ENCODE results near the gene TSPYL4. TPM values are rescaled to one million over a fixed set of nuclear protein-coding genes. Genes with fewer than 3 reads are reported as not detected.

The TSPYL4 gene
- total and polyA plus RNA-seq, 12 donors: 14.6 to 58.4 (median 32.5) TPM

GRCh38 chr6:116248577-116248976, 5.3 kb downstream of the TSPYL4 start:
- intact Hi-C loops (cut with DNase I): no loop called here
- no peaks in the 10 kb centered on the region for H3K27me3 ChIP-seq
- H3K27ac ChIP-seq: peak overlapping the region in 2 of 5 donors; percentile 31 to 43
- H3K4me3 ChIP-seq: no peak overlapping the region
- no peaks in the 10 kb centered on the region for H3K36me3 ChIP-seq (replicated peaks in 1 of 2)
- 93 to 98% (median 96%) methylated on average over 2 of the region's 2 CpGs for WGBS, 4 donors
- DNase-seq: no peak
- H3K4me1 ChIP-seq (replicated peaks in 1 of 2): peaks cover 35 to 71% of the 10 kb centered on the region in 2 donors
- H3K9me3 ChIP-seq (replicated peaks in 1 of 3): no peaks in the 10 kb centered on the region
- TF ChIP-seq CTCF (IDR thresholded peaks at IDR 0.05) (no peak), POLR2A (IDR thresholded peaks at IDR 0.05) (no peak)

- peaks cover 25 to 63% of the 10 kb centered on the region in 2 donors for H3K4me1 ChIP-seq (replicated peaks in 1 of 2)
- TF ChIP-seq CTCF (IDR thresholded peaks at IDR 0.05) (no peak), POLR2A (IDR thresholded peaks at IDR 0.05) (no peak)
- no peak for DNase-seq
- no peaks in the 10 kb centered on the region for H3K27me3 ChIP-seq
- intact Hi-C loops (cut with DNase I): no loop called here
- no peak overlapping the region for H3K4me3 ChIP-seq
- peak overlapping the region in 3 of 5 donors; percentile 37 to 61 (median 52) for H3K27ac ChIP-seq
- no peaks in the 10 kb centered on the region for H3K36me3 ChIP-seq (replicated peaks in 1 of 2)
- no peaks in the 10 kb centered on the region for H3K9me3 ChIP-seq (replicated peaks in 1 of 3)
Observed at GRCh38 chr6:116247285-116247684, 6.6 kb downstream of the TSPYL4 start.

- peak in 4 of 7 donors; percentile 27 to 49 (median 41) for DNase-seq
- intact Hi-C loops (cut with DNase I): no loop called here
- TF ChIP-seq POLR2A (IDR thresholded peaks at IDR 0.05) (no peak), CTCF (IDR thresholded peaks at IDR 0.05) (no peak)
- Histone ChIP-seq H3K27me3 (no peaks in the 10 kb centered on the region), H3K4me3 (no peak overlapping the region), H3K36me3 (replicated peaks in 1 of 2) (no peaks in the 10 kb centered on the region), H3K27ac (peak overlapping the region in 4 of 5 donors; percentile 27 to 61 (median 46)), H3K4me1 (replicated peaks in 1 of 2) (peaks cover 15 to 52% of the 10 kb centered on the region in 2 donors), H3K9me3 (replicated peaks in 1 of 3) (no peaks in the 10 kb centered on the region)
- 55 to 59% (median 58%) methylated on average over 4 of the region's 4 CpGs for WGBS, 4 donors
Observed at GRCh38 chr6:116246089-116246488, 7.8 kb downstream of the TSPYL4 start.

GRCh38 chr6:116244284-116244683, 9.6 kb downstream of the TSPYL4 start:
- Histone ChIP-seq H3K4me1 (replicated peaks in 1 of 2) (peaks cover 5 to 33% of the 10 kb centered on the region in 2 donors), H3K9me3 (replicated peaks in 1 of 3) (no peaks in the 10 kb centered on the region), H3K27ac (no peak overlapping the region), H3K36me3 (replicated peaks in 1 of 2) (peaks cover 0 to 4% of the 10 kb centered on the region in 2 donors), H3K27me3 (no peaks in the 10 kb centered on the region), H3K4me3 (no peak overlapping the region)
- intact Hi-C loops (cut with DNase I): no loop called here
- TF ChIP-seq POLR2A (IDR thresholded peaks at IDR 0.05): no peak
- TF ChIP-seq CTCF (IDR thresholded peaks at IDR 0.05): no peak
- 85 to 96% (median 91%) methylated on average over 4 of the region's 4 CpGs for WGBS, 4 donors
- no peak for DNase-seq

All from adrenal gland (tissue), 12 donors.